Measurements from ENCODE around the gene LY9. TPM values are rescaled to one million over a fixed set of nuclear protein-coding genes. Genes with fewer than 3 reads are reported as not detected.
"Not testable (repeated sequence)": the region's sequence is repeated elsewhere in the genome, so short reads cannot be mapped to it uniquely, and the experiment has no call there.

LY9 gene
- polyA plus RNA-seq, 1 of the 3 experiments (the other 2 are of a cell fraction): not detected

DNA sequence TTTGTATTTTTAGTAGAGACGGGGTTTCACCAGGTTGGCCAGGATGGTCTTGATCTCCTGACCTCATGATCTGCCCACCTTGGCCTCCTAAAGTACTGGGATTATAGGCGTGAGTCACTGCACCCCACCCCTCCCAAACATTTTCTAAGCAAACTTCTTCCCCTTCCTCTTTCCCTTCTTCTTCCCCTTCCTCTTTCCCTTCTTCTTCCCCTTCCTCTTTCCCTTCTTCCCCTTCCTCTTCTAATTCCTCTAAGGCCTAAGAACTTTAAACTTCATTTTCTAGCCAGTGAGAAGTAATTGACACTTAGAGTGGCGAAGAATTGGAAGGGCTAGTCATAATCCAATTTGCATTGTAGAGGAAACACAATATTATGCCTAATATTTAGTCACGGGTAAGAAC is 79.6 kb downstream of the LY9 start:
- H3K27me3 ChIP-seq (ENCODE audit: insufficient read depth): peaks cover 11% of the 10 kb centered on the region; the same call in 1 of the 2 replicates
- H2AFZ ChIP-seq (ENCODE audit: low read depth); H3K36me3 ChIP-seq (replicated peaks in 1 of 2; ENCODE audit: control insufficient read depth in 1 of 2, insufficient read depth in 2 of 2, low read length in 1 of 2); H3K27ac ChIP-seq (ENCODE audit: low read depth in 2 of 2, low read length in 1 of 2); H4K20me1 ChIP-seq (ENCODE audit: insufficient read depth); H3K4me1 ChIP-seq (ENCODE audit: control insufficient read depth in 1 of 2, insufficient read depth in 2 of 2, low read depth in 1 of 2, low read length in 1 of 2); H3K9me3 ChIP-seq; H3F3A ChIP-seq (replicated peaks; ENCODE audit: insufficient read depth); H3K9ac ChIP-seq; H3K79me2 ChIP-seq (ENCODE audit: insufficient read depth); H3K4me3 ChIP-seq (ENCODE audit: low read depth in 2 of 2, low read length in 1 of 2); POLR2A ChIA-PET; DNase-seq; H3K4me2 ChIP-seq; H3K9me2 ChIP-seq: not testable (repeated sequence)
- CTCF ChIA-PET: interaction anchor here (2.2 kb wide), 1 partner anchor 9 kb away, joined by 7 read pairs; the partner anchor contains the start of gene ITLN1
- 8% methylated on average over 4 of the region's 4 CpGs for WGBS (ENCODE audit: low lambda C conversion rate)

DNA sequence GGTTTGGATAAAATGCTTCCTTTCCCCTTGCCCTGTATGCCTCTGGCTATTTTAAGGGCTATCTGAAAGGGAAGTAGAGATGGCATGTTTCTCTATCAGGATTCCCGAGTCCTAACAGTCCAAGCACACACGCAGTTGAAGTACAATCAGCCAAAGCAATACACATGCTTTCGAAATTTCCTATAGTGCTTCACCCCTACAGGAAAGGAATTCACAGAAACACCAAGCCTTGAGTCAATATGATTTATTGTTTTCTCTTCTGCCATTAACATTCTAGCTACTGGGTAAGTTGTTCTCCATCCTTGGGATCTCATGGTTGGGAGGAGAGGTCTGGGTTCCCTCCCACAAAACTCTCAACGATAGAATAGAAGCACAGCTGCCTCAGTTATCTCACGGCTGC is 80.3 kb downstream of the LY9 start:
- H3K9me3 ChIP-seq: no peaks in the 10 kb centered on the region
- DNase-seq: no peak
- 24% methylated on average over 5 of the region's 5 CpGs for WGBS (ENCODE audit: low lambda C conversion rate)
- no peaks in the 10 kb centered on the region for H3F3A ChIP-seq (replicated peaks; ENCODE audit: insufficient read depth)
- CTCF ChIA-PET: no interaction called here
- H3K4me1 ChIP-seq (ENCODE audit: control insufficient read depth in 1 of 2, insufficient read depth in 2 of 2, low read depth in 1 of 2, low read length in 1 of 2): no peaks in the 10 kb centered on the region
- H3K36me3 ChIP-seq (replicated peaks in 1 of 2; ENCODE audit: control insufficient read depth in 1 of 2, insufficient read depth in 2 of 2, low read length in 1 of 2): no peaks in the 10 kb centered on the region
- H3K9me2 ChIP-seq: no peaks in the 10 kb centered on the region
- no peak overlapping the region for H3K4me3 ChIP-seq (ENCODE audit: low read depth in 2 of 2, low read length in 1 of 2)
- H3K27me3 ChIP-seq (ENCODE audit: insufficient read depth): peaks cover 11% of the 10 kb centered on the region; the same call in 1 of the 2 replicates
- H3K27ac ChIP-seq (ENCODE audit: low read depth in 2 of 2, low read length in 1 of 2): no peak overlapping the region
- H4K20me1 ChIP-seq (ENCODE audit: insufficient read depth): no peaks in the 10 kb centered on the region
- no peak overlapping the region for H3K4me2 ChIP-seq
- TF ChIP-seq, protein P1, sequence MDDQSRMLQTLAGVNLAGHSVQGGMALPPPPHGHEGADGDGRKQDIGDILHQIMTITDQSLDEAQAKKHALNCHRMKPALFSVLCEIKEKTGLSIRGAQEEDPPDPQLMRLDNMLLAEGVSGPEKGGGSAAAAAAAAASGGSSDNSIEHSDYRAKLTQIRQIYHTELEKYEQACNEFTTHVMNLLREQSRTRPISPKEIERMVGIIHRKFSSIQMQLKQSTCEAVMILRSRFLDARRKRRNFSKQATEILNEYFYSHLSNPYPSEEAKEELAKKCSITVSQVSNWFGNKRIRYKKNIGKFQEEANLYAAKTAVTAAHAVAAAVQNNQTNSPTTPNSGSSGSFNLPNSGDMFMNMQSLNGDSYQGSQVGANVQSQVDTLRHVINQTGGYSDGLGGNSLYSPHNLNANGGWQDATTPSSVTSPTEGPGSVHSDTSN (IDR thresholded peaks at IDR 0.05): no peak
- no peak for TF ChIP-seq RAD21 (IDR thresholded peaks at IDR 0.05; ENCODE audit: low read length)
- no peak for TF ChIP-seq TAF1 (IDR thresholded peaks at IDR 0.05; ENCODE audit: borderline replicate concordance, low read depth, low read length)
- TF ChIP-seq POLR2AphosphoS5 (IDR thresholded peaks at IDR 0.05; ENCODE audit: low read depth, low read length): no peak
- no peak overlapping the region for H2AFZ ChIP-seq (ENCODE audit: low read depth)
- no peak overlapping the region for H3K9ac ChIP-seq
- H3K79me2 ChIP-seq (ENCODE audit: insufficient read depth): no peaks in the 10 kb centered on the region
- POLR2A ChIA-PET: no interaction called here

DNA sequence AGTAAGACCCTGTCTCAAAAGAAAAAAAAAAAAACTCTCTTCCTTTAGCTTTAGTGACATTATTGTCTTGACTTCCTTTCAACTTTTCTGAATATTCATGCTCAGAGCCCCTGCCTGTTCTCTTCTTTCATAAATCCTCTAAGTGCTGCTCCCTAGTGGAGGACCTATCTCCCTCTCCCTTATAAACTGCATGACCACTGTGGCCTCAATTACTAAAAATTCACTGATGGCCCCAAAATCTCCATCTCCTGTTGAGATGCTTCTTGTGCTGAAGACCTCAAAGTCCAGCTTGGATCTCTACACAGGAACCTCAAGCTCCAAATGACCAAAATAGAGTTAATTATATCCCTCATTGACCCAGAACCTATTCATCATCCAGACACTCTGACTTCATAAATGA is 81.2 kb downstream of the LY9 start:
- Histone ChIP-seq H3K79me2 (ENCODE audit: insufficient read depth) (no peaks in the 10 kb centered on the region), H4K20me1 (ENCODE audit: insufficient read depth) (no peaks in the 10 kb centered on the region), H3K36me3 (replicated peaks in 1 of 2; ENCODE audit: control insufficient read depth in 1 of 2, insufficient read depth in 2 of 2, low read length in 1 of 2) (no peaks in the 10 kb centered on the region), H3K9me2 (no peaks in the 10 kb centered on the region), H3K4me3 (ENCODE audit: low read depth in 2 of 2, low read length in 1 of 2) (no peak overlapping the region), H3F3A (replicated peaks; ENCODE audit: insufficient read depth) (no peaks in the 10 kb centered on the region), H3K9ac (no peak overlapping the region), H3K4me1 (ENCODE audit: control insufficient read depth in 1 of 2, insufficient read depth in 2 of 2, low read depth in 1 of 2, low read length in 1 of 2) (no peaks in the 10 kb centered on the region), H3K4me2 (no peak overlapping the region), H3K27ac (ENCODE audit: low read depth in 2 of 2, low read length in 1 of 2) (no peak overlapping the region), H3K9me3 (no peaks in the 10 kb centered on the region), H2AFZ (ENCODE audit: low read depth) (no peak overlapping the region), H3K27me3 (ENCODE audit: insufficient read depth) (peaks cover 11% of the 10 kb centered on the region; the same call in 1 of the 2 replicates)
- ChIA-PET POLR2A (no interaction called here), CTCF (interaction anchor here (0.9 kb wide), 1 partner anchor 113 kb away, joined by 3 read pairs; no protein-coding TSS in a partner anchor)
- no peak for TF ChIP-seq EP300 (IDR thresholded peaks at IDR 0.05; ENCODE audit: borderline replicate concordance in 1 of 2, low read depth in 1 of 2, low read length in 1 of 2)
- TF ChIP-seq FOSL2 (IDR thresholded peaks at IDR 0.05; ENCODE audit: borderline replicate concordance, low read depth): no peak
- TF ChIP-seq, protein P2, sequence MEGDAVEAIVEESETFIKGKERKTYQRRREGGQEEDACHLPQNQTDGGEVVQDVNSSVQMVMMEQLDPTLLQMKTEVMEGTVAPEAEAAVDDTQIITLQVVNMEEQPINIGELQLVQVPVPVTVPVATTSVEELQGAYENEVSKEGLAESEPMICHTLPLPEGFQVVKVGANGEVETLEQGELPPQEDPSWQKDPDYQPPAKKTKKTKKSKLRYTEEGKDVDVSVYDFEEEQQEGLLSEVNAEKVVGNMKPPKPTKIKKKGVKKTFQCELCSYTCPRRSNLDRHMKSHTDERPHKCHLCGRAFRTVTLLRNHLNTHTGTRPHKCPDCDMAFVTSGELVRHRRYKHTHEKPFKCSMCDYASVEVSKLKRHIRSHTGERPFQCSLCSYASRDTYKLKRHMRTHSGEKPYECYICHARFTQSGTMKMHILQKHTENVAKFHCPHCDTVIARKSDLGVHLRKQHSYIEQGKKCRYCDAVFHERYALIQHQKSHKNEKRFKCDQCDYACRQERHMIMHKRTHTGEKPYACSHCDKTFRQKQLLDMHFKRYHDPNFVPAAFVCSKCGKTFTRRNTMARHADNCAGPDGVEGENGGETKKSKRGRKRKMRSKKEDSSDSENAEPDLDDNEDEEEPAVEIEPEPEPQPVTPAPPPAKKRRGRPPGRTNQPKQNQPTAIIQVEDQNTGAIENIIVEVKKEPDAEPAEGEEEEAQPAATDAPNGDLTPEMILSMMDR (IDR thresholded peaks at IDR 0.05): no peak
- TF ChIP-seq, protein P3, sequence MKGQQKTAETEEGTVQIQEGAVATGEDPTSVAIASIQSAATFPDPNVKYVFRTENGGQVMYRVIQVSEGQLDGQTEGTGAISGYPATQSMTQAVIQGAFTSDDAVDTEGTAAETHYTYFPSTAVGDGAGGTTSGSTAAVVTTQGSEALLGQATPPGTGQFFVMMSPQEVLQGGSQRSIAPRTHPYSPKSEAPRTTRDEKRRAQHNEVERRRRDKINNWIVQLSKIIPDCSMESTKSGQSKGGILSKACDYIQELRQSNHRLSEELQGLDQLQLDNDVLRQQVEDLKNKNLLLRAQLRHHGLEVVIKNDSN (IDR thresholded peaks at IDR 0.05; ENCODE audit: borderline replicate concordance, low read depth): no peak
- TF ChIP-seq, protein P4, sequence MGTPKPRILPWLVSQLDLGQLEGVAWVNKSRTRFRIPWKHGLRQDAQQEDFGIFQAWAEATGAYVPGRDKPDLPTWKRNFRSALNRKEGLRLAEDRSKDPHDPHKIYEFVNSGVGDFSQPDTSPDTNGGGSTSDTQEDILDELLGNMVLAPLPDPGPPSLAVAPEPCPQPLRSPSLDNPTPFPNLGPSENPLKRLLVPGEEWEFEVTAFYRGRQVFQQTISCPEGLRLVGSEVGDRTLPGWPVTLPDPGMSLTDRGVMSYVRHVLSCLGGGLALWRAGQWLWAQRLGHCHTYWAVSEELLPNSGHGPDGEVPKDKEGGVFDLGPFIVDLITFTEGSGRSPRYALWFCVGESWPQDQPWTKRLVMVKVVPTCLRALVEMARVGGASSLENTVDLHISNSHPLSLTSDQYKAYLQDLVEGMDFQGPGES (IDR thresholded peaks at IDR 0.05; ENCODE audit: low read depth, low read length): no peak
- TF ChIP-seq TAF1 (IDR thresholded peaks at IDR 0.05; ENCODE audit: borderline replicate concordance, low read depth, low read length): no peak
- TF ChIP-seq, protein P5, sequence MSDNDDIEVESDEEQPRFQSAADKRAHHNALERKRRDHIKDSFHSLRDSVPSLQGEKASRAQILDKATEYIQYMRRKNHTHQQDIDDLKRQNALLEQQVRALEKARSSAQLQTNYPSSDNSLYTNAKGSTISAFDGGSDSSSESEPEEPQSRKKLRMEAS (IDR thresholded peaks at IDR 0.05; ENCODE audit: low read depth): no peak
- TF ChIP-seq GATA2 (CRISPR knock-in tag; IDR thresholded peaks at IDR 0.05): no peak
- DNase-seq: no peak

Data from SK-N-SH (cell line).